Neural progenitor cell (in vitro differentiated cells): ENCODE data around the gene TMEM131L.

Experiments used
- EZH2 ChIP-seq: fragments of 200-600 bp; sonication (generic); IDR thresholded peaks from 2 replicates; pipeline ENCODE4 v1.6.1; 2017; ENCODE audit warnings: antibody characterized with exemption, mild to moderate bottlenecking, moderate library complexity
- TF ChIP-seq, protein P1 (sequence below): fragments of 200-600 bp; sonication (generic); IDR thresholded peaks from 2 replicates; pipeline ENCODE4 v1.5.1; 2017; ENCODE audit warnings: antibody characterized with exemption, mild to moderate bottlenecking

DNA sequence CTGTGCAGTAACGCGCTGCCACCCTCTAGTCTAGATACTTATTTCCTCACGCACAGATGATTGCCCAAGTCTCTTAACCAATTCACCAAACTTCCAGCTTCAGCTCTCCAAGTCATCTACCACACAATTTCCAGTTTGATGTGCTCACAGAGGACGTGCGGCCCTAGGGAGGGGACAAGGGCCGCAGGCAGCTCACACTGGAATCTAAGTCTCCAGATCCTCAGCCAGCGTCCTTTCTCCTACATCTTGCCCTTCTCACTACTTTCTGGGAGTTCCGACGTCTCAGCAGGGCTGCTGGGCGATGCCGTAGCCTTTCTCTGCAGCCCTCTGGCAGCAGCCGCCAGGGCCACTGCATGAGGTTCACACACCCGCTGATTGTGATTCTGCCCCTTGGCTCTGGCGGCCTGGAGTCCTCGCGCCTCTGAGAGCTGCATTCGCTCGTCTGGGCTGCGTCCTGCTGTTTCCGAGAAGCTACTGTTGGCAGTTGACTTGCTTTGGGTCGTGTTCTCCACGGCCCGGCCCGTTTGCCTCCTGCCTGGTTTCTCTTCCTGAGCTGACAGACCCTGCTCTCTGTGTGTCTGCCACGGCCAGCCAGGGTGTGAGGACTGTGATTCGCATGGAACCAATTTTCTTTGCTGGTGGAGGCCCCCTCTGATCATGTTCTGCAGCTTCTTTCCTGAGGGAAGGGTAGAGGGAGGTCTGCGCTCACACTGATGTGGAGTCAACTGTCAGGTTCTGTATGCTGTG, 14.1 kb upstream of the TMEM131L start:
- TF ChIP-seq, protein P1, sequence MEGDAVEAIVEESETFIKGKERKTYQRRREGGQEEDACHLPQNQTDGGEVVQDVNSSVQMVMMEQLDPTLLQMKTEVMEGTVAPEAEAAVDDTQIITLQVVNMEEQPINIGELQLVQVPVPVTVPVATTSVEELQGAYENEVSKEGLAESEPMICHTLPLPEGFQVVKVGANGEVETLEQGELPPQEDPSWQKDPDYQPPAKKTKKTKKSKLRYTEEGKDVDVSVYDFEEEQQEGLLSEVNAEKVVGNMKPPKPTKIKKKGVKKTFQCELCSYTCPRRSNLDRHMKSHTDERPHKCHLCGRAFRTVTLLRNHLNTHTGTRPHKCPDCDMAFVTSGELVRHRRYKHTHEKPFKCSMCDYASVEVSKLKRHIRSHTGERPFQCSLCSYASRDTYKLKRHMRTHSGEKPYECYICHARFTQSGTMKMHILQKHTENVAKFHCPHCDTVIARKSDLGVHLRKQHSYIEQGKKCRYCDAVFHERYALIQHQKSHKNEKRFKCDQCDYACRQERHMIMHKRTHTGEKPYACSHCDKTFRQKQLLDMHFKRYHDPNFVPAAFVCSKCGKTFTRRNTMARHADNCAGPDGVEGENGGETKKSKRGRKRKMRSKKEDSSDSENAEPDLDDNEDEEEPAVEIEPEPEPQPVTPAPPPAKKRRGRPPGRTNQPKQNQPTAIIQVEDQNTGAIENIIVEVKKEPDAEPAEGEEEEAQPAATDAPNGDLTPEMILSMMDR = no peak
- no peak for TF ChIP-seq EZH2
